ENCODE measurements around the gene WNT10A. TPM values are rescaled to one million over a fixed set of nuclear protein-coding genes. Genes with fewer than 3 reads are reported as not detected.

The WNT10A gene
- total and polyA plus RNA-seq, 2 of the 8 experiments (the other 6 are each of a cell fraction or from before 2014, with no cell fraction given): 0.05 TPM; not detected in 1

- WGBS, 2 experiments (ENCODE audit: extremely low coverage in 1 of 2, insufficient coverage in 1 of 2, insufficient read length in 1 of 2, insufficient replicate concordance in 2 of 2, low coverage in 1 of 2, low lambda C conversion rate in 2 of 2, missing lambda C conversion rate in 1 of 2): 63% methylated on average over 1 of the region's 1 CpG; no CpG with 5 or more reads in 1 of the 2 experiments
- TF ChIP-seq CREB1 (IDR thresholded peaks at IDR 0.05) (no peak), ZNF274 (IDR thresholded peaks at IDR 0.05; ENCODE audit: borderline replicate concordance, extremely low read depth, low read length) (no peak), RNF2 (IDR thresholded peaks at IDR 0.05; ENCODE audit: borderline replicate concordance, low read depth, low read length, missing control alignments, poor library complexity, severe bottlenecking) (no peak), BRCA1 (IDR thresholded peaks at IDR 0.05; ENCODE audit: low read depth, low read length) (no peak), RFX5 (IDR thresholded peaks at IDR 0.05; ENCODE audit: borderline replicate concordance, low read depth, low read length) (no peak), MAFK (IDR thresholded peaks at IDR 0.05; ENCODE audit: low read depth, low read length) (no peak), SRF (IDR thresholded peaks at IDR 0.05; ENCODE audit: low read depth, low read length) (no peak), NRF1 (IDR thresholded peaks at IDR 0.05; ENCODE audit: low read depth, low read length) (no peak), CBX5 (IDR thresholded peaks at IDR 0.05; ENCODE audit: low read depth, low read length) (no peak), CHD2 (IDR thresholded peaks at IDR 0.05; ENCODE audit: low read length) (no peak), GABPA (IDR thresholded peaks at IDR 0.05; ENCODE audit: borderline replicate concordance, insufficient read depth, low read length) (no peak), E2F6 (IDR thresholded peaks at IDR 0.05) (no peak), TAF1 (IDR thresholded peaks at IDR 0.05; ENCODE audit: low read depth, low read length) (no peak), TEAD4 (IDR thresholded peaks at IDR 0.05; ENCODE audit: low read depth, low read length) (no peak)
Observed at GRCh38 chr2:218920504-218920903, 39.9 kb downstream of the WNT10A start.

More at GRCh38 chr2:218920504-218920903, 39.9 kb downstream of the WNT10A start:
- Histone ChIP-seq H3K27ac (ENCODE audit: low read depth, low read length) (no peak overlapping the region), H3K56ac (replicated peaks; ENCODE audit: insufficient read length, low read depth, low read length) (no peak overlapping the region), H3K9me3 (ENCODE audit: insufficient read depth in 2 of 2, low read depth in 1 of 2, low read length in 1 of 2) (peaks cover 4 to 6% of the 10 kb centered on the region in 2 experiments; a peak in 2 of 4 replicates), H3K79me2 (ENCODE audit: control insufficient read depth in 1 of 2, insufficient read depth in 2 of 2, low read length in 2 of 2) (no peaks in the 10 kb centered on the region), H2AK5ac (ENCODE audit: low read depth, low read length) (no peak overlapping the region), H3K4me3 (ENCODE audit: extremely low read depth in 1 of 4, insufficient read depth in 2 of 4, low read depth in 3 of 4, low read length in 4 of 4) (no peak overlapping the region), H2BK120ac (replicated peaks; ENCODE audit: low read depth, low read length) (no peak overlapping the region), H3K18ac (ENCODE audit: extremely low read depth, low read length) (no peak overlapping the region), H4K5ac (ENCODE audit: insufficient read length, low read depth, low read length) (no peak overlapping the region), H4K20me1 (replicated peaks in 1 of 2; ENCODE audit: control insufficient read depth in 1 of 2, insufficient read depth in 2 of 2, low read length in 2 of 2) (no peaks in the 10 kb centered on the region), H3K4ac (replicated peaks; ENCODE audit: insufficient read length, low read depth, low read length) (no peak overlapping the region), H4K91ac (replicated peaks; ENCODE audit: insufficient read length, low read length) (no peak overlapping the region), H3K4me2 (ENCODE audit: insufficient read depth in 1 of 2, low read depth in 2 of 2, low read length in 2 of 2) (no peak overlapping the region), H3K9ac (replicated peaks in 1 of 4; ENCODE audit: extremely low read depth in 1 of 4, low read depth in 3 of 4, low read length in 3 of 4) (no peak overlapping the region), H3K4me1 (replicated peaks in 1 of 4; ENCODE audit: control insufficient read depth in 3 of 4, insufficient read depth in 4 of 4, low read length in 3 of 4) (no peaks in the 10 kb centered on the region), H3K23ac (ENCODE audit: insufficient read length) (no peak overlapping the region), H3K23me2 (ENCODE audit: low read depth, low read length) (no peaks in the 10 kb centered on the region), H3K14ac (ENCODE audit: insufficient read length) (no peak overlapping the region), H4K8ac (ENCODE audit: extremely low read depth, insufficient read depth, low read length) (no peak overlapping the region), H2BK5ac (ENCODE audit: low read depth, low read length) (no peak overlapping the region), H3K27me3 (replicated peaks in 1 of 4; ENCODE audit: control insufficient read depth in 3 of 4, extremely low read depth in 1 of 4, insufficient read depth in 3 of 4, low read length in 3 of 4) (no peaks in the 10 kb centered on the region), H3K79me1 (ENCODE audit: low read depth, low read length) (no peaks in the 10 kb centered on the region), H2BK12ac (ENCODE audit: low read depth, low read length) (no peak overlapping the region), H2AFZ (ENCODE audit: low read length) (no peak overlapping the region), H3K36me3 (ENCODE audit: control insufficient read depth in 2 of 4, insufficient read depth in 4 of 4, low read length in 3 of 4) (no peaks in the 10 kb centered on the region; a peak in 1 of 8 replicates), H2BK15ac (ENCODE audit: low read length) (no peak overlapping the region), H2BK20ac (ENCODE audit: low read length) (no peak overlapping the region)
- DNase-seq (ENCODE audit: low read depth in 1 of 2, low spot score in 2 of 2) (no peak), FAIRE-seq (no peak)
- POLR2A ChIA-PET (ENCODE audit: partially characterized antibody): interaction anchor here (1.3 kb wide), 1 partner anchor 11 kb away, joined by 3 read pairs; no protein-coding TSS in a partner anchor
- CTCF ChIA-PET (ENCODE audit: partially characterized antibody): interaction anchor here (0.7 kb wide), 1 partner anchor 151 kb away, joined by 3 read pairs; no protein-coding TSS in a partner anchor

Data from H1 (cell line).